Measurements from ENCODE around the gene PRICKLE4. TPM values are rescaled to one million over a fixed set of nuclear protein-coding genes. Genes with fewer than 3 reads are reported as not detected.
"Not testable (repeated sequence)": the region's sequence is repeated elsewhere in the genome, so short reads cannot be mapped to it uniquely, and the experiment has no call there.

The PRICKLE4 gene
- total RNA-seq, 1 experiment from 2014 or later: 1.5 TPM

DNA sequence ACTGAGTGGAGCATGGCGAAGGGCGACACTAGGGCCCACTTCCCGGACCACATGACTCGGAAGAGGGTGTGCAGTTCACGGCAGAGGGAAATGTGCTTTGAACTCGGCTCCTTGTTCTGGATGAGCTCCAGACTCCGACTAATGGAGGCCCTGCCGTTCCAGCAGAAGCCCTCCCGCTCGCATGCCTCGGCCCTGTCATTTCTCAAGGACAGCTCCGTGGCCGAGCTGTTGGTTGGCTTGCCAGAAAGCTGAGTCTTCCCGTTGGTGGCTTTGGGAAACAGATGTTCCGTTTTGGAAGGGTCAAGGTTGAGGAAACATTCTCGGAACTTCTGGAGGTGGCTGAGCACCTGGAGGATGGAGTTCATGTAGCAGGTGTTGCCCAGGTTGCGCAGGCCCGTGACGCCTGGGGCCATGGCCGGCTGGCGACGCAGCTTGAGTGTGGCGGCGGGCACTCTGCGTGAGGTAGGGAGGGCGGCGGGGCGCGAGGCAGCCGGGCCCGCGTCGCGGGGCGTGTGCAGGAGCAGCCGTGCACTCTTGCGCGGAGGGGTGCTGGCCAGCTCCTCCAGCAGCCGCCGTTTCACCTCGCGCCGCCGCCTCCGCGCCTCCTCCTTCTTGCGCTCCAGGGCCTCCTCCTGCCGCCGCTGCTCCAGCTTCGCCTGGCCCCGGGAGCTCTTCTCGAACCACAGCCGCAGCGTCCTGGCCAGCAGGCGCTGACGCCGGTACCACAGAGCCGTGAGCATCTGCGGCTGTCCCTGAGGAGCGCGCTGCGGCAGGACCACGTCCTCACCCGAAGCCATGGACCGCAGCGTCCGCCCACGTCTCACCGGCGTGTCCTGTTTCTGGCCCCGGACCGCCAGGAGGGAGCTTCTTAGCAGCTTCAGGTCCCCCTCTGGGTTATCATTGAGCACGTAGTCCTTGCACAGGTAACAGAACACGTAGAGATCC lies 25.5 kb downstream of the PRICKLE4 start:
- TF ChIP-seq SMAD4 (CRISPR knock-in tag; IDR thresholded peaks at IDR 0.05) (no peak), NFYB (CRISPR knock-in tag; conservative IDR thresholded peaks at IDR 0.05; ENCODE audit: low read depth) (no peak), HMGA2 (CRISPR knock-in tag; IDR thresholded peaks at IDR 0.05) (no peak), JAZF1 (CRISPR knock-in tag; IDR thresholded peaks at IDR 0.05) (no peak)
- TF ChIP-seq, protein P1, sequence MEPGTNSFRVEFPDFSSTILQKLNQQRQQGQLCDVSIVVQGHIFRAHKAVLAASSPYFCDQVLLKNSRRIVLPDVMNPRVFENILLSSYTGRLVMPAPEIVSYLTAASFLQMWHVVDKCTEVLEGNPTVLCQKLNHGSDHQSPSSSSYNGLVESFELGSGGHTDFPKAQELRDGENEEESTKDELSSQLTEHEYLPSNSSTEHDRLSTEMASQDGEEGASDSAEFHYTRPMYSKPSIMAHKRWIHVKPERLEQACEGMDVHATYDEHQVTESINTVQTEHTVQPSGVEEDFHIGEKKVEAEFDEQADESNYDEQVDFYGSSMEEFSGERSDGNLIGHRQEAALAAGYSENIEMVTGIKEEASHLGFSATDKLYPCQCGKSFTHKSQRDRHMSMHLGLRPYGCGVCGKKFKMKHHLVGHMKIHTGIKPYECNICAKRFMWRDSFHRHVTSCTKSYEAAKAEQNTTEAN (CRISPR knock-in tag; IDR thresholded peaks at IDR 0.05): no peak
- ATAC-seq (no peak), DNase-seq (ENCODE audit: low spot score) (no peak)
- Mint-ChIP-seq H3K4me3 (no peak overlapping the region), H3K36me3 (no peaks in the 10 kb centered on the region; the same call in 1 of the 2 replicates), H3K27me3 (ENCODE audit: low read depth) (no peaks in the 10 kb centered on the region), H3K4me1 (no peaks in the 10 kb centered on the region), H3K9me3 (no peaks in the 10 kb centered on the region), H3K27ac (no peak overlapping the region)
- ChIA-PET CTCF (interaction anchor here (1.6 kb wide), 1 partner anchor 115 kb away, joined by 7 read pairs; the partner anchor contains the start of genes BYSL and MED20), POLR2A (no interaction called here)

DNA sequence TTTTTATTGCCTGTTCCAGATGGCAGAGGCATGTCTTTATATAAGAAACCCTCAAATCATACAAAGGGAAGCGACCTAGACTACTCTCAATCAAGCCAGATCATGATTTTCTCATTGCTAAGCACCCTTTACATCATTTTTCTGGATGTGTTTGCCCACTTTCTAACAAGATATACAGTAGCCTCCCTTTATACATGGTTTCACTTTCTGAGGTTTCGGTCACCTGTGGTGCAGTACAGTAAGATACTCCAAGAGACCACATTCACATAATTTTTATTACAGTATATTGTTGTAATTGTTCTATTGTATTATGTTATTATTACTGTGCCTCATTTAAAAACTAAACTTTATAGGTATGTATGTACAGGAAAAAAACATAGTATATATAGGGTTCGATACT lies 30.5 kb downstream of the PRICKLE4 start:
- Mint-ChIP-seq H3K4me3 (no peak overlapping the region), H3K27me3 (ENCODE audit: low read depth) (no peaks in the 10 kb centered on the region), H3K9me3 (no peaks in the 10 kb centered on the region), H3K36me3 (no peaks in the 10 kb centered on the region), H3K27ac (no peak overlapping the region), H3K4me1 (no peaks in the 10 kb centered on the region)
- no peak for ATAC-seq
- ChIA-PET CTCF (no interaction called here), POLR2A (no interaction called here)
- TF ChIP-seq ZNF423 (CRISPR knock-in tag; IDR thresholded peaks at IDR 0.05): no peak
- TF ChIP-seq, protein P2, sequence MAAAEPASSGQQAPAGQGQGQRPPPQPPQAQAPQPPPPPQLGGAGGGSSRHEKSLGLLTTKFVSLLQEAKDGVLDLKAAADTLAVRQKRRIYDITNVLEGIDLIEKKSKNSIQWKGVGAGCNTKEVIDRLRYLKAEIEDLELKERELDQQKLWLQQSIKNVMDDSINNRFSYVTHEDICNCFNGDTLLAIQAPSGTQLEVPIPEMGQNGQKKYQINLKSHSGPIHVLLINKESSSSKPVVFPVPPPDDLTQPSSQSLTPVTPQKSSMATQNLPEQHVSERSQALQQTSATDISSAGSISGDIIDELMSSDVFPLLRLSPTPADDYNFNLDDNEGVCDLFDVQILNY (CRISPR knock-in tag; IDR thresholded peaks at IDR 0.05): no peak
- TF ChIP-seq GTF2I (CRISPR knock-in tag; conservative IDR thresholded peaks at IDR 0.05): no peak
- TF ChIP-seq NR3C1 (CRISPR knock-in tag; conservative IDR thresholded peaks at IDR 0.05; ENCODE audit: low read depth): no peak
- TF ChIP-seq ZNF121 (CRISPR knock-in tag; IDR thresholded peaks at IDR 0.05): no peak
- TF ChIP-seq ZNF317 (CRISPR knock-in tag; IDR thresholded peaks at IDR 0.05; ENCODE audit: borderline replicate concordance, low read depth): no peak
- no peak for TF ChIP-seq NFYB (CRISPR knock-in tag; conservative IDR thresholded peaks at IDR 0.05; ENCODE audit: low read depth)
- no peak for TF ChIP-seq RELA (CRISPR knock-in tag; IDR thresholded peaks at IDR 0.05; ENCODE audit: borderline replicate concordance)
- TF ChIP-seq, protein P3, sequence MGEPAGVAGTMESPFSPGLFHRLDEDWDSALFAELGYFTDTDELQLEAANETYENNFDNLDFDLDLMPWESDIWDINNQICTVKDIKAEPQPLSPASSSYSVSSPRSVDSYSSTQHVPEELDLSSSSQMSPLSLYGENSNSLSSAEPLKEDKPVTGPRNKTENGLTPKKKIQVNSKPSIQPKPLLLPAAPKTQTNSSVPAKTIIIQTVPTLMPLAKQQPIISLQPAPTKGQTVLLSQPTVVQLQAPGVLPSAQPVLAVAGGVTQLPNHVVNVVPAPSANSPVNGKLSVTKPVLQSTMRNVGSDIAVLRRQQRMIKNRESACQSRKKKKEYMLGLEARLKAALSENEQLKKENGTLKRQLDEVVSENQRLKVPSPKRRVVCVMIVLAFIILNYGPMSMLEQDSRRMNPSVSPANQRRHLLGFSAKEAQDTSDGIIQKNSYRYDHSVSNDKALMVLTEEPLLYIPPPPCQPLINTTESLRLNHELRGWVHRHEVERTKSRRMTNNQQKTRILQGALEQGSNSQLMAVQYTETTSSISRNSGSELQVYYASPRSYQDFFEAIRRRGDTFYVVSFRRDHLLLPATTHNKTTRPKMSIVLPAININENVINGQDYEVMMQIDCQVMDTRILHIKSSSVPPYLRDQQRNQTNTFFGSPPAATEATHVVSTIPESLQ (CRISPR knock-in tag; IDR thresholded peaks at IDR 0.05): no peak
- TF ChIP-seq, protein P4, sequence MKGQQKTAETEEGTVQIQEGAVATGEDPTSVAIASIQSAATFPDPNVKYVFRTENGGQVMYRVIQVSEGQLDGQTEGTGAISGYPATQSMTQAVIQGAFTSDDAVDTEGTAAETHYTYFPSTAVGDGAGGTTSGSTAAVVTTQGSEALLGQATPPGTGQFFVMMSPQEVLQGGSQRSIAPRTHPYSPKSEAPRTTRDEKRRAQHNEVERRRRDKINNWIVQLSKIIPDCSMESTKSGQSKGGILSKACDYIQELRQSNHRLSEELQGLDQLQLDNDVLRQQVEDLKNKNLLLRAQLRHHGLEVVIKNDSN (CRISPR knock-in tag; IDR thresholded peaks at IDR 0.05): no peak
- no peak for TF ChIP-seq SMAD3 (CRISPR knock-in tag; IDR thresholded peaks at IDR 0.05; ENCODE audit: borderline replicate concordance)
- no peak for TF ChIP-seq CREB1 (CRISPR knock-in tag; IDR thresholded peaks at IDR 0.05)
- TF ChIP-seq KAT7 (CRISPR knock-in tag; IDR thresholded peaks at IDR 0.05; ENCODE audit: borderline replicate concordance): no peak
- TF ChIP-seq, protein P1 (CRISPR knock-in tag; IDR thresholded peaks at IDR 0.05): no peak
- DNase-seq (ENCODE audit: low spot score): no peak

DNA sequence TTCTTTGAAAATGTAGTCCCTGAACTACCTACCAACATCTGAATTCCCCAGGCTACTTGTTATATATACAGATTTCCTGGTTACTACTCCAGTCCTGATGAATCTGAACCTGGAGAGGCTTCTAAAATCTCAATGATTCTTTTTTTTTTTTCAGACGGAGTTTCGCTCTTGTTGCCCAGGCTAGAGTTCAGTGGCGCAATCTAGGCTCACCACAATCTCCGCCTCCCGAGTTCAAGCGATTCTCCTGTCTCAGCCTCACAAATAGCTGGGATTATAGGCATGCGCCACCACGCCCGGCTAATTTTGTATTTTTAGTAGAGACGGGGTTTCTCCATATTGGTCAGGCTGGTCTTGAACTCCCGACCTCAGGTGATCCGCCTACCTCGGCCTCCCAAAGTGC lies 31.4 kb downstream of the PRICKLE4 start:
- H3K27ac Mint-ChIP-seq; ATAC-seq; H3K27me3 Mint-ChIP-seq (ENCODE audit: low read depth); POLR2A ChIA-PET; H3K4me1 Mint-ChIP-seq; H3K36me3 Mint-ChIP-seq; H3K9me3 Mint-ChIP-seq; DNase-seq (ENCODE audit: low spot score); H3K4me3 Mint-ChIP-seq: not testable (repeated sequence)
- CTCF ChIA-PET: interaction anchor here (0.7 kb wide), 1 partner anchor 24 kb away, joined by 4 read pairs; the partner anchor contains the start of gene TOMM6
